B cell (primary cell): ENCODE measurements around the gene TAX1BP1. TPM values are rescaled to one million over a fixed set of nuclear protein-coding genes. Genes with fewer than 3 reads are reported as not detected.

Experiments used
- ATAC-seq: fragments of 200-7000 bp; cut with Tn5 transposase; one replicate; pipeline ENCODE4 v1.10.0; 2021; ENCODE audit warnings: low read depth, mild to moderate bottlenecking, moderate number of reproducible peaks, moderate library complexity
- CTCF ChIA-PET: fragments of 350-600 bp; sonication (Branson Sonifier 250); formaldehyde crosslinking; loops from one replicate; lab custom pipeline; 2021; ENCODE audit warnings: antibody characterized with exemption, inconsistent platforms; lab: Charles Lee
- POLR2A ChIA-PET: fragments of 350-600 bp; sonication (Branson Sonifier 250); formaldehyde crosslinking; loops from one replicate; lab custom pipeline; 2021; ENCODE audit warnings: antibody characterized with exemption; lab: Charles Lee
- DNase-seq: peaks from one replicate; pipeline ENCODE4 v3.0.0; 2013
- H2AFZ ChIP-seq: 2 replicates; pipeline ENCODE4 v1.6.1; 2012; ENCODE audit warnings: mild to moderate bottlenecking, low read depth, low read length; ENCODE audit not compliant: insufficient read depth, poor library complexity, severe bottlenecking
- H3K27ac ChIP-seq, 2 donors: 1 replicate in 1 of 2; 2 replicates in 1 of 2; pipeline ENCODE4 v1.5.1; 2012 to 2013; ENCODE audit warnings: low read length in 2 of 2, mild to moderate bottlenecking in 2 of 2, moderate library complexity in 1 of 2
- H3K27me3 ChIP-seq, 4 experiments: fragments of 200-600 bp in 1 of 4; sonication (generic) in 1 of 4; replicated peaks in 1 of 4; 1 replicate in 2 of 4; 2 replicates in 2 of 4; pipeline versions ENCODE4 v1.6.1 to v1.7.0; 2013 to 2016; ENCODE audit warnings: low read length in 3 of 4, mild to moderate bottlenecking in 2 of 4, mixed read lengths in 1 of 4, moderate library complexity in 1 of 4; ENCODE audit not compliant: insufficient read depth in 4 of 4, control insufficient read depth in 3 of 4; ENCODE audit errors: control extremely low read depth in 1 of 4
- H3K36me3 ChIP-seq, 2 experiments: replicated peaks in 1 of 2; 1 replicate in 1 of 2; 2 replicates in 1 of 2; pipeline versions ENCODE4 v1.6.1 to v1.7.1; 2013; ENCODE audit warnings: low read length in 1 of 2; ENCODE audit not compliant: insufficient read depth in 2 of 2, control insufficient read depth in 1 of 2; ENCODE audit errors: control extremely low read depth in 1 of 2, extremely low read depth in 1 of 2
- H3K4me1 ChIP-seq, 2 donors: fragments of 200-600 bp in 1 of 2; sonication (generic) in 1 of 2; 1 replicate in 1 of 2; 2 replicates in 1 of 2; pipeline versions ENCODE4 v1.5.1 to v1.6.1; 2013 to 2017; ENCODE audit warnings: low read length in 2 of 2; ENCODE audit not compliant: control insufficient read depth in 2 of 2, insufficient read depth in 2 of 2
- H3K4me2 ChIP-seq: replicated peaks from 2 replicates; pipeline ENCODE3; 2012; ENCODE audit warnings: mild to moderate bottlenecking, low read depth, low read length; ENCODE audit not compliant: poor library complexity, severe bottlenecking
- H3K4me3 ChIP-seq, 5 experiments: fragments of 200-600 bp in 1 of 5; sonication (generic) in 1 of 5; 1 replicate in 3 of 5; 2 replicates in 2 of 5; pipeline versions ENCODE4 v1.5.1 to v1.7.0; 2011 to 2016; ENCODE audit warnings: low read length in 4 of 5, mild to moderate bottlenecking in 4 of 5, low read depth in 2 of 5, control low read depth in 1 of 5, moderate library complexity in 1 of 5; ENCODE audit not compliant: insufficient read depth in 1 of 5; ENCODE audit errors: control extremely low read depth in 1 of 5, extremely low read depth in 1 of 5
- H3K79me2 ChIP-seq: fragments of 200-600 bp; sonication (generic); one replicate; pipeline ENCODE4 v1.6.0; 2016; ENCODE audit warnings: low read length; ENCODE audit not compliant: control insufficient read depth, insufficient read depth
- H3K9ac ChIP-seq: fragments of 200-600 bp; sonication (generic); 2 replicates; pipeline ENCODE4 v1.6.1; 2017; ENCODE audit warnings: mild to moderate bottlenecking, low read length, moderate library complexity
- H3K9me3 ChIP-seq, 3 donors: one replicate each; pipeline versions ENCODE4 v1.6.1 to v1.7.1; 2013; ENCODE audit warnings: low read length in 2 of 3; ENCODE audit not compliant: control insufficient read depth in 2 of 3, insufficient read depth in 1 of 3; ENCODE audit errors: control extremely low read depth in 1 of 3
- H4K20me1 ChIP-seq: 2 replicates; pipeline ENCODE4 v1.6.0; 2012; ENCODE audit warnings: mild to moderate bottlenecking, low read length; ENCODE audit not compliant: insufficient read depth, control insufficient read depth, poor library complexity, severe bottlenecking
- H3K27ac Mint-ChIP-seq: one replicate; pipeline ENCODE4 v1.8.0; 2021; ENCODE audit warnings: mixed read lengths
- H3K27me3 Mint-ChIP-seq: one replicate; pipeline ENCODE4 v1.8.0; 2021; ENCODE audit warnings: mixed read lengths
- H3K4me1 Mint-ChIP-seq: one replicate; pipeline ENCODE4 v1.8.0; 2021; ENCODE audit warnings: mixed read lengths
- H3K4me3 Mint-ChIP-seq: one replicate; pipeline ENCODE4 v1.8.0; 2021; ENCODE audit warnings: mixed read lengths
- H3K9me3 Mint-ChIP-seq: one replicate; pipeline ENCODE4 v1.8.0; 2022; ENCODE audit warnings: mixed read lengths; ENCODE audit not compliant: insufficient read depth
- EZH2 ChIP-seq: IDR thresholded peaks from 2 replicates; pipeline ENCODE4 v1.6.1; 2012; ENCODE audit warnings: borderline replicate concordance, low read depth, mild to moderate bottlenecking, moderate library complexity, low read length; ENCODE audit not compliant: insufficient read depth, poor library complexity, severe bottlenecking
- WGBS: methylation state at CpG from one replicate; pipeline ENCODE4 v1.1.5; 2013; ENCODE audit warnings: missing lambda C conversion rate; ENCODE audit not compliant: insufficient coverage; 5-methylcytosine and 5-hydroxymethylcytosine counted together
- intact Hi-C: fragments of 100-400 bp; cut with micrococcal nuclease; formaldehyde crosslinking; loops from one replicate; pipeline ENCODE4 v1.10.0; 2022
- polyA plus RNA-seq: library from polyadenylated mRNA; depleted of rRNA; stranded (reverse); fragments of >200 nt; gene quantifications from 2 replicates; pipeline ENCODE4 v1.2.3, GENCODE V29; 2012
- total RNA-seq, 2 donors: library from RNA; stranded (reverse); fragments of 120-200 nt in 1 of 2; gene quantifications; 1 replicate in 1 of 2; 2 replicates in 1 of 2; pipeline versions ENCODE4 v1.2.3 to v1.2.4, GENCODE V29; 2013 to 2022
- TF ChIP-seq, protein P1 (sequence below): fragments of 200-600 bp; IDR thresholded peaks from one replicate; pipeline ENCODE4 v1.8.0; 2022; ENCODE audit warnings: antibody characterized with exemption, mild to moderate bottlenecking

The TAX1BP1 gene
- total and polyA plus RNA-seq, 2 donors (not counting 1 experiment from before 2014, with no cell fraction given), result 43.1 to 104 TPM

DNA sequence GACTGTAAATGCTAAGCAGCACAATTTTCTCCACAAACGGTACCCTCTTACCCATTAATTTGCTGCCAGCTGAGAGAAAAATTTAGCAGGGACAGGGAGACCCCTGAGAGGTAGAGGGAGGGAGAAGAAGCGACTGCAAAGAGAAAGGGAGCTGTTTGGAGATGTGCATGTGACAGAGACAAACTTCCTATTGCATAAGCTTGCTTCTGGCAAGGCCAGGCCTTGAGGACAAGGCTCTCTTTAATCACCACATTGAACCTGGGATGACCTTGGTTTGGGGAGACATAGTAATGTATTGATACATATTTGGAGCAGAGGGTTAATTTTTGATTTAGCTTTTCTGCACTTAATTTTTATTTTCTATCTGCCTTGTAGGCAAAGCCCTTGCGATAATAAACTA lies 46.2 kb upstream of the TAX1BP1 start:
- Histone ChIP-seq H3K4me1 (peaks cover 14 to 15% of the 10 kb centered on the region in 2 donors), H3K9ac (no peak overlapping the region), H3K27ac (no peak overlapping the region), H4K20me1 (no peaks in the 10 kb centered on the region), H3K36me3 (no peaks in the 10 kb centered on the region), H3K27me3 (no peaks in the 10 kb centered on the region), H3K4me2 (no peak overlapping the region), H3K4me3 (no peak overlapping the region), H3K79me2 (no peaks in the 10 kb centered on the region), H2AFZ (no peak overlapping the region), H3K9me3 (no peaks in the 10 kb centered on the region)
- peaks cover 16% of the 10 kb centered on the region for H3K4me1 Mint-ChIP-seq
- ATAC-seq, result no peak
- WGBS, result no CpG with 5 or more reads among the region's 3 CpGs
- POLR2A ChIA-PET, result no interaction called here
- H3K27me3 Mint-ChIP-seq, result no peaks in the 10 kb centered on the region
- H3K4me3 Mint-ChIP-seq, result no peak overlapping the region
- no peak overlapping the region for H3K27ac Mint-ChIP-seq
- TF ChIP-seq, protein P1, sequence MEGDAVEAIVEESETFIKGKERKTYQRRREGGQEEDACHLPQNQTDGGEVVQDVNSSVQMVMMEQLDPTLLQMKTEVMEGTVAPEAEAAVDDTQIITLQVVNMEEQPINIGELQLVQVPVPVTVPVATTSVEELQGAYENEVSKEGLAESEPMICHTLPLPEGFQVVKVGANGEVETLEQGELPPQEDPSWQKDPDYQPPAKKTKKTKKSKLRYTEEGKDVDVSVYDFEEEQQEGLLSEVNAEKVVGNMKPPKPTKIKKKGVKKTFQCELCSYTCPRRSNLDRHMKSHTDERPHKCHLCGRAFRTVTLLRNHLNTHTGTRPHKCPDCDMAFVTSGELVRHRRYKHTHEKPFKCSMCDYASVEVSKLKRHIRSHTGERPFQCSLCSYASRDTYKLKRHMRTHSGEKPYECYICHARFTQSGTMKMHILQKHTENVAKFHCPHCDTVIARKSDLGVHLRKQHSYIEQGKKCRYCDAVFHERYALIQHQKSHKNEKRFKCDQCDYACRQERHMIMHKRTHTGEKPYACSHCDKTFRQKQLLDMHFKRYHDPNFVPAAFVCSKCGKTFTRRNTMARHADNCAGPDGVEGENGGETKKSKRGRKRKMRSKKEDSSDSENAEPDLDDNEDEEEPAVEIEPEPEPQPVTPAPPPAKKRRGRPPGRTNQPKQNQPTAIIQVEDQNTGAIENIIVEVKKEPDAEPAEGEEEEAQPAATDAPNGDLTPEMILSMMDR, result no peak
- no peak for TF ChIP-seq EZH2
- no peaks in the 10 kb centered on the region for H3K9me3 Mint-ChIP-seq
- intact Hi-C loops, result no loop called here
- CTCF ChIA-PET, result interaction anchor here (1.0 kb wide), 1 partner anchor 10 kb away, joined by 3 read pairs; no protein-coding TSS in a partner anchor
- DNase-seq, result no peak

- Mint-ChIP-seq H3K9me3 (no peaks in the 10 kb centered on the region), H3K27me3 (no peaks in the 10 kb centered on the region), H3K27ac (no peak overlapping the region), H3K4me1 (peaks cover 16% of the 10 kb centered on the region), H3K4me3 (no peak overlapping the region)
- Histone ChIP-seq H3K9ac (no peak overlapping the region), H2AFZ (no peak overlapping the region), H3K4me2 (no peak overlapping the region), H3K27me3 (no peaks in the 10 kb centered on the region), H3K9me3 (no peaks in the 10 kb centered on the region), H3K4me3 (no peak overlapping the region), H3K36me3 (no peaks in the 10 kb centered on the region), H3K79me2 (no peaks in the 10 kb centered on the region), H3K4me1 (peaks cover 14 to 15% of the 10 kb centered on the region in 2 donors), H3K27ac (no peak overlapping the region), H4K20me1 (no peaks in the 10 kb centered on the region)
- ChIA-PET CTCF (no interaction called here), POLR2A (no interaction called here)
- intact Hi-C loops, result loop anchor here (5.0 kb wide), 1 partner anchor 33 kb away; the partner anchor contains the start of gene HIBADH
- DNase-seq, result no peak
- TF ChIP-seq, protein P1, result no peak
- no peak for TF ChIP-seq EZH2
- 100% methylated on average over 2 of the region's 4 CpGs for WGBS
- ATAC-seq, result no peak
Observed at GRCh38 chr7:27695096-27695495, 44.9 kb upstream of the TAX1BP1 start.
